CD4-positive, alpha-beta T cell treated with Interleukin-15 for 4 hours (primary cell): ENCODE data around the gene RMC1.
"Not testable (repeated sequence)": the region's sequence is repeated elsewhere in the genome, so short reads cannot be mapped to it uniquely, and the experiment has no call there.

Experiments
- DNase-seq: peaks from one replicate; pipeline ENCODE4 v3.0.0-alpha.2; 2020; ENCODE audit warnings: low spot score

Gene RMC1

GRCh38 chr18:23532848-23533247 is 29.5 kb downstream of the RMC1 start:
- no peak for DNase-seq

- no peak for DNase-seq
Measured at GRCh38 chr18:23534276-23534675, 31.0 kb downstream of the RMC1 start.

GRCh38 chr18:23536204-23536603 is 32.9 kb downstream of the RMC1 start:
- DNase-seq = no peak

- DNase-seq = no peak
Measured at GRCh38 chr18:23537274-23537673, 34.0 kb downstream of the RMC1 start.

GRCh38 chr18:23538001-23538400 is 34.7 kb downstream of the RMC1 start:
- no peak for DNase-seq

- no peak for DNase-seq
Measured at GRCh38 chr18:23538870-23539269, 35.6 kb downstream of the RMC1 start.

GRCh38 chr18:23539296-23539695 is 36.0 kb downstream of the RMC1 start:
- no peak for DNase-seq

- no peak for DNase-seq
Measured at GRCh38 chr18:23539911-23540525, 36.7 kb downstream of the RMC1 start.

- peak; percentile 54 for DNase-seq
Measured at GRCh38 chr18:23540867-23541266, 37.6 kb downstream of the RMC1 start.

- DNase-seq = peak; percentile 7
Measured at GRCh38 chr18:23541349-23542093, 38.2 kb downstream of the RMC1 start.

- DNase-seq = no peak
Measured at GRCh38 chr18:23542461-23542860, 39.1 kb downstream of the RMC1 start.

GRCh38 chr18:23545247-23545789 is 42.0 kb downstream of the RMC1 start:
- no peak for DNase-seq

- no peak for DNase-seq
Measured at GRCh38 chr18:23547306-23547705, 44.0 kb downstream of the RMC1 start.

GRCh38 chr18:23547846-23548245 is 44.5 kb downstream of the RMC1 start:
- DNase-seq = no peak

- DNase-seq = no peak
Measured at GRCh38 chr18:23548275-23548674, 45.0 kb downstream of the RMC1 start.

- DNase-seq = no peak
Measured at GRCh38 chr18:23548719-23549118, 45.4 kb downstream of the RMC1 start.

- DNase-seq = no peak
Measured at GRCh38 chr18:23550898-23551297, 47.6 kb downstream of the RMC1 start.

GRCh38 chr18:23551978-23552377 is 48.7 kb downstream of the RMC1 start:
- no peak for DNase-seq

GRCh38 chr18:23552505-23552904 is 49.2 kb downstream of the RMC1 start:
- DNase-seq = no peak

GRCh38 chr18:23553887-23554286 is 50.6 kb downstream of the RMC1 start:
- DNase-seq = no peak

GRCh38 chr18:23556145-23556780 is 53.0 kb downstream of the RMC1 start:
- DNase-seq = no peak

GRCh38 chr18:23557511-23557910 is 54.2 kb downstream of the RMC1 start:
- DNase-seq = not testable (repeated sequence)

GRCh38 chr18:23560186-23560585 is 56.9 kb downstream of the RMC1 start:
- no peak for DNase-seq
